Large intestine (tissue), 3 donors: ENCODE measurements around the gene SLCO3A1. TPM values are rescaled to one million over a fixed set of nuclear protein-coding genes. Genes with fewer than 3 reads are reported as not detected.

Experiments
- DNase-seq, 2 donors: peaks; one replicate each; pipeline versions ENCODE4 v3.0.0 to v3.0.0-alpha.2; 2013
- H3K27ac ChIP-seq: one replicate; pipeline ENCODE4 v1.5.1; 2013; ENCODE audit warnings: low read length
- H3K27me3 ChIP-seq: 2 replicates; pipeline ENCODE4 v1.6.1; 2013; ENCODE audit warnings: low read length; ENCODE audit not compliant: control insufficient read depth, insufficient read depth
- H3K36me3 ChIP-seq: 2 replicates; pipeline ENCODE4 v1.6.1; 2013; ENCODE audit warnings: low read length; ENCODE audit not compliant: control insufficient read depth, insufficient read depth
- H3K4me1 ChIP-seq: one replicate; pipeline ENCODE4 v1.6.1; 2013; ENCODE audit warnings: low read length; ENCODE audit not compliant: control insufficient read depth, insufficient read depth
- H3K4me3 ChIP-seq: one replicate; pipeline ENCODE4 v1.5.1; 2013; ENCODE audit warnings: low read length
- H3K9me3 ChIP-seq: one replicate; pipeline ENCODE4 v1.6.1; 2013; ENCODE audit warnings: mild to moderate bottlenecking, low read depth, low read length, moderate library complexity; ENCODE audit not compliant: control insufficient read depth
- WGBS: methylation state at CpG from one replicate; pipeline ENCODE4 v1.1.5; 2013; ENCODE audit warnings: low lambda C conversion rate; ENCODE audit not compliant: insufficient coverage; 5-methylcytosine and 5-hydroxymethylcytosine counted together
- polyA plus RNA-seq: library from polyadenylated mRNA; unstranded; fragments of 120-200 nt; gene quantifications from one replicate; pipeline ENCODE4 v1.2.1, GENCODE V29; 2013

The SLCO3A1 gene
- polyA plus RNA-seq, 1 donor, result 5.1 TPM

GRCh38 chr15:91946075-91946474, 92.6 kb downstream of the SLCO3A1 start:
- H3K36me3 ChIP-seq, result no peaks in the 10 kb centered on the region
- WGBS, result no CpG with 5 or more reads among the region's 6 CpGs
- no peaks in the 10 kb centered on the region for H3K27me3 ChIP-seq
- H3K4me1 ChIP-seq, result peaks cover 47% of the 10 kb centered on the region
- no peaks in the 10 kb centered on the region for H3K9me3 ChIP-seq
- no peak overlapping the region for H3K4me3 ChIP-seq
- DNase-seq, result no peak
- no peak overlapping the region for H3K27ac ChIP-seq

GRCh38 chr15:91946581-91947292, 93.2 kb downstream of the SLCO3A1 start:
- H3K27ac ChIP-seq, result peak overlapping the region; percentile 56
- no peaks in the 10 kb centered on the region for H3K27me3 ChIP-seq
- WGBS, result no CpG with 5 or more reads among the region's 16 CpGs
- no peaks in the 10 kb centered on the region for H3K36me3 ChIP-seq
- peaks cover 42% of the 10 kb centered on the region for H3K4me1 ChIP-seq
- no peaks in the 10 kb centered on the region for H3K9me3 ChIP-seq
- H3K4me3 ChIP-seq, result no peak overlapping the region
- DNase-seq, result no peak

GRCh38 chr15:91947293-91947679, 93.8 kb downstream of the SLCO3A1 start:
- H3K4me1 ChIP-seq, result peaks cover 37% of the 10 kb centered on the region
- no peak for DNase-seq
- 100% methylated on average over 2 of the region's 7 CpGs for whole genome bisulfite sequencing

GRCh38 chr15:91947683-91948608, 94.4 kb downstream of the SLCO3A1 start:
- H3K27me3 ChIP-seq, result no peaks in the 10 kb centered on the region
- DNase-seq, result peak; percentile 59 to 84
- H3K4me3 ChIP-seq, result no peak overlapping the region
- H3K27ac ChIP-seq, result peak overlapping the region; percentile 56
- H3K4me1 ChIP-seq, result peaks cover 30% of the 10 kb centered on the region
- no peaks in the 10 kb centered on the region for H3K36me3 ChIP-seq
- no peaks in the 10 kb centered on the region for H3K9me3 ChIP-seq
- WGBS, result no CpG with 5 or more reads among the region's 19 CpGs

More at GRCh38 chr15:91947293-91947679, 93.8 kb downstream of the SLCO3A1 start:
- H3K9me3 ChIP-seq, result no peaks in the 10 kb centered on the region
- no peaks in the 10 kb centered on the region for H3K27me3 ChIP-seq
- H3K4me3 ChIP-seq, result no peak overlapping the region
- H3K27ac ChIP-seq, result peak overlapping the region; percentile 56
- H3K36me3 ChIP-seq, result no peaks in the 10 kb centered on the region

- Histone ChIP-seq H3K36me3 (no peaks in the 10 kb centered on the region), H3K4me3 (no peak overlapping the region), H3K27ac (no peak overlapping the region), H3K4me1 (peaks cover 19% of the 10 kb centered on the region), H3K9me3 (no peaks in the 10 kb centered on the region), H3K27me3 (no peaks in the 10 kb centered on the region)
- DNase-seq, result no peak
- WGBS, result no CpG with 5 or more reads among the region's 8 CpGs
These were observed 95.9 kb downstream of the SLCO3A1 start for GRCh38 chr15:91949361-91949760.

- no CpG with 5 or more reads among the region's 4 CpGs for WGBS
These were observed 96.5 kb downstream of the SLCO3A1 start for GRCh38 chr15:91950054-91950453.

GRCh38 chr15:91950631-91951329, 97.3 kb downstream of the SLCO3A1 start:
- Histone ChIP-seq H3K4me3 (no peak overlapping the region), H3K36me3 (no peaks in the 10 kb centered on the region), H3K4me1 (peaks cover 19% of the 10 kb centered on the region), H3K27me3 (no peaks in the 10 kb centered on the region), H3K27ac (no peak overlapping the region), H3K9me3 (no peaks in the 10 kb centered on the region)
- WGBS, result 100% methylated on average over 1 of the region's 2 CpGs
- DNase-seq, result no peak

More at GRCh38 chr15:91950054-91950453, 96.5 kb downstream of the SLCO3A1 start:
- no peaks in the 10 kb centered on the region for H3K9me3 ChIP-seq
- H3K36me3 ChIP-seq, result no peaks in the 10 kb centered on the region
- no peaks in the 10 kb centered on the region for H3K27me3 ChIP-seq
- H3K27ac ChIP-seq, result no peak overlapping the region
- H3K4me3 ChIP-seq, result no peak overlapping the region
- H3K4me1 ChIP-seq, result peaks cover 19% of the 10 kb centered on the region
- DNase-seq, result no peak

- no peak for DNase-seq
- H3K27ac ChIP-seq, result no peak overlapping the region
- no peaks in the 10 kb centered on the region for H3K27me3 ChIP-seq
- H3K4me1 ChIP-seq, result peaks cover 15% of the 10 kb centered on the region
- no peaks in the 10 kb centered on the region for H3K36me3 ChIP-seq
- H3K4me3 ChIP-seq, result no peak overlapping the region
- H3K9me3 ChIP-seq, result no peaks in the 10 kb centered on the region
- no CpG with 5 or more reads among the region's 1 CpG for WGBS
These were observed 98.7 kb downstream of the SLCO3A1 start for GRCh38 chr15:91952216-91952615.

- no peaks in the 10 kb centered on the region for H3K27me3 ChIP-seq
- no CpG with 5 or more reads among the region's 7 CpGs for WGBS
- H3K4me1 ChIP-seq, result peaks cover 3% of the 10 kb centered on the region
- no peaks in the 10 kb centered on the region for H3K9me3 ChIP-seq
- DNase-seq, result no peak
- no peak overlapping the region for H3K27ac ChIP-seq
- H3K36me3 ChIP-seq, result no peaks in the 10 kb centered on the region
- no peak overlapping the region for H3K4me3 ChIP-seq
These were observed 99.9 kb downstream of the SLCO3A1 start for GRCh38 chr15:91953432-91953831.

GRCh38 chr15:91954292-91954691, 100.8 kb downstream of the SLCO3A1 start:
- no peak overlapping the region for H3K4me3 ChIP-seq
- 40% methylated on average over 1 of the region's 7 CpGs for WGBS
- no peak overlapping the region for H3K27ac ChIP-seq
- no peaks in the 10 kb centered on the region for H3K4me1 ChIP-seq
- H3K27me3 ChIP-seq, result no peaks in the 10 kb centered on the region
- no peaks in the 10 kb centered on the region for H3K36me3 ChIP-seq
- H3K9me3 ChIP-seq, result no peaks in the 10 kb centered on the region
- DNase-seq, result peak in 1 of 2 donors; percentile 55
